HG02642 (cell line): Measurements from ENCODE around the gene SLC9C1.
A peak's percentile ranks its signal among the peaks of the same experiment; 100 is the strongest.

ENCODE experiments used
- ATAC-seq: cut with Tn5 transposase; IDR thresholded peaks from one replicate; pipeline ENCODE4 v1.9.1; 2021; ENCODE audit warnings: mild to moderate bottlenecking; ENCODE audit not compliant: unreplicated experiment, poor library complexity

Gene SLC9C1

DNA sequence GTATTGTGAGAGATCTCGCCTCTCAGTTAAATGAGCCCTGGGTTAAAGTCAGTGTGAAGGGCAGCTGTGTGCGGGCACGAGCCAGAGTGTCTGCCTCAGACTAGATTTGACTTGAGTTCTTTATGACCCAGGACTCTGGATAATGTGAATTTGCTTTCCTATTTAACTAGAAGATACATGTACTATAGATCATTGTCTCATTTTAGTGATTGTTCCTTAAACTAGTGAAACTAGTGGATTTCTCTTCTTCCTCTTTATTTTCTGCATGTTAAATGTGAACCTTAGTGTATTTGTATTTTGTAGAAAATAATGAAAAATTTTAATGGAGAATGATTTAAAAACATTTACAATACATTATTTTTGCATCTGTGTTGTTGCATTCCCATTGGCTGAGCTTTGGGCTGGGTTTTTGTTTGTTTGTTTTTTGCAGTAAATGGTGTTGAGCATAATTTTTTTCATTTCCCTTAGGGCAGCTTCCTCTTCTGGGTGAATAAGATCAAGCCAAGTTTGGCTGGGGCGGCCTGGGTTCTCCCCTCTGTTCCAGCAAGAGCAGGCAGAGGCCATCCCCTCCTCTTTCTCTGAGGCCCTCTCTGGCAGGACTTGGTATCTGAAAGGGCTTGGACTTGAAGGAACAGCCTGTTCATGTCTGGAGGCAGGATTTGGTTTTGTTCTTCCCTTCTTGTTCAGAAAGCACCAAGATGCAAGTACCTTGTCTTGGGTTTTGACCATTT is 176.0 kb downstream of the SLC9C1 start:
- no peak for ATAC-seq

DNA sequence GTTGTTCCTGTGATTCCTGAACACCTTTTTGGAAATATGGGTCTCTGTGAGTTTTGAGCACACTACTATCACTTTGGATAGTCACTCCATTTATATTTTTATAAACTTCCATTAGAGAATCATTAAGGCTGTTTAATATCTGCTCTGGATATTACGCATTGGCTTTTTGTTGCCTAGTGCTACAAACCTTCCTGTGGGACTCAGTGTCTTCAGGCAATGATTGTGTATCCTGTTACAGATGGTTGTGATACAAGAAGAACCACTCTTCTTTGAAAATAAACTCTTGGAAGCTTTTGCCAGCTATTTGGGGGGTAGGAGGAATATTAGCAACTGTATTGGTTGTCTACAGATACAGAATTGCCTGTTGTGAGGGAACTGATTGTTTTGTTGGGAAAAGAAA is 176.6 kb downstream of the SLC9C1 start:
- no peak for ATAC-seq

DNA sequence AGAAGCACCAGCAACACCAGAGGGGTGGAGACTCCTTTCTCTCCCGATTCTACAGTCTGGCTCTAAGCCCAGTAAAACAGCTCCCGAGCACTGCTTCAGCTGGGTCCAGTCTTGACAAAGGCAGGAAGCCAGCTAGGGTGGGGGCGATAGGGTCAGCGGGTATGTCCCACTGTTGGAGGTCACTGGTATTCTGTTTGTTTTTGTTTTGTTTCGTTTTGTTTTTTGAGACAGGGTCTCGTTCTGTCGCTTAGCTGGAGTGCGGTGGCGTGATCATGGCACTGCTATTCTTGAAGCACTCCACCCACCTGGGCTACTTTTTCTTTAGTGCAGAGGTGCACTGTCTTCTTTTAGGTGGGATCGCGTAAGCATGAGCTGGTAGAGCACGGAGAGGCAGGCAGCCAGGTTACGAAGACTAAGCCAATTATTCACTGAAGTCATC is 177.2 kb downstream of the SLC9C1 start:
- ATAC-seq: no peak

DNA sequence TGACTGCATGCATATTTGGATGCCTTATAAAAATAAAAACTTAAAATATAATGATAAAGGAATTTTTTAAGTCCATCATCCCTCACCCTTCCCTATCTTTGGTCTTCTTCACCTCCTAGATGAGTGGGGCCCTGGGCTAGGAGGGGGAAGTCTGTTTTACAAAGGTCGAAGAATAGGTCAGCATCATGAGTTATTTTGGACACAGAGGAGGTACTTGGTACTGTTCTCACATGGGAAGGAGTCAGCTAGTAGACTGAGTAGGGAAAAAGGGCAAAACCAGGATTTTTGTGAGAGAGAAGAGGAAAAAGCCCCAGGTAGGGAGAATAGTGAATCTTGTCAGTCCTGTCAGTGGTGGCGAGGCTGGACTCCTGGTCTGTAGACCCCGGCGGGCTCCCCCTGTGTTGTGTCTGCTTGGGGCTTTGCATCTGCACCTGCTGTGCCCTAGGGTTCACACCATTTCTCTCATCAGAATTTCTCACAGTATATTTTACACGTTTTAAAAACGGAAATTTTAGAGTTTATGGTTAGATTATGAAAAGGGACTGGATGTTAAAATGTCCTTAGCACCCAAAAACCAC is 178.1 kb downstream of the SLC9C1 start:
- ATAC-seq: no peak

DNA sequence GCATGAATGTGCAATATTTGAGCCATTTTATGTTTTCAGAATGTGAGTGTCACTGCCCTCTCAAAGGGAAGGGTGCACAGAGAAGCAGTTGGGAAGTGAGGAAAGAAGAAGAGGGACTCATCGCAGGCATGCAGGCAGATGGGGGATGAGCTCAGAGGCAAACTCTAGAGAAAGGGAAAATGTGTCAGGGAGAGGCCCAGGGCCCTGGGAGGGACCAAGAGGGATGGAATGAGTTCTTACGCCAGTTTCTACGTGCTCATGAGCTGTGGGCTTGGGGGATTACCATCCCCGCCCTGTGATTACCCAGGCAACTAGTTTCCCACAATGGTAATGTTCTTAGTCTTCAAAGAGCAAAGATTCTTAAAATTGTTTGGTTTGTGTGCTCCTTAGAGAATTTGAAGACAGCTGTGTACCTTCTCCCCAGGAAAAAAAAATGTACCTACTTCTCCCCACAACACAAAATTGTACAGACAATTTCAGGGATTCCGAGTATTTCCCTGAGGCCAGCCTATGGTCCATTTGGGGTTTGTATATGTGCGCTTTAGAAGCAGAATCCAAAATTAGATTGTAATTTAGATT is 178.8 kb downstream of the SLC9C1 start:
- ATAC-seq: peak; percentile 39

DNA sequence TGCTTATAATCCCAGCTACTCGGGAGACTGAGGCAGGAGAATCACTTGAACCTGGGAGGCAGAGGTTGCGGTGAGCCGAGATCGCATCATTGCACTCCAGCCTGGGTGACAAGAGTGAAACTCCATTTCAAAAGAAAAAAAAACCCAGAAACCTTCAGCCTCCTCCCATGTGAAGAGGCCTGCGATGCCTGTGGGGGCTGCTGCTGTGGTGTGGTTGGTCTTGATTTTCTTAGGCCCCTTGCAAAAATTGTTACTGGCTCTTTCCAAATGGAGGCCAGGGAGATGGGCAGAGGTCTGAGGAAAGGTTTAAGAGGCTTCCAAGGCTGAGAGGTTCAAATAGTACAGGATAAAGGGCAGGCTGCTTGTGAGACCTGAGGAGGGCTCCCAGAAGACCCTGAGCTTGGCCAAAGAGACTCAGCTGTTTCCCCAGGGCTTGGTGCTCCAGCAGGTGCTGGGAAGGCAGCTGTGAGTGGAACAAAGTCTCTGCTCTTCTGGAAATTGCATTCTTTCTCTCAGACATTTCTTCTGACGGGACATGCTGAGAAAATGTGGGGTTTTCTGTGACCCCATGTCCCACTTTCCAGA is 179.3 kb downstream of the SLC9C1 start:
- ATAC-seq: peak; percentile 28

DNA sequence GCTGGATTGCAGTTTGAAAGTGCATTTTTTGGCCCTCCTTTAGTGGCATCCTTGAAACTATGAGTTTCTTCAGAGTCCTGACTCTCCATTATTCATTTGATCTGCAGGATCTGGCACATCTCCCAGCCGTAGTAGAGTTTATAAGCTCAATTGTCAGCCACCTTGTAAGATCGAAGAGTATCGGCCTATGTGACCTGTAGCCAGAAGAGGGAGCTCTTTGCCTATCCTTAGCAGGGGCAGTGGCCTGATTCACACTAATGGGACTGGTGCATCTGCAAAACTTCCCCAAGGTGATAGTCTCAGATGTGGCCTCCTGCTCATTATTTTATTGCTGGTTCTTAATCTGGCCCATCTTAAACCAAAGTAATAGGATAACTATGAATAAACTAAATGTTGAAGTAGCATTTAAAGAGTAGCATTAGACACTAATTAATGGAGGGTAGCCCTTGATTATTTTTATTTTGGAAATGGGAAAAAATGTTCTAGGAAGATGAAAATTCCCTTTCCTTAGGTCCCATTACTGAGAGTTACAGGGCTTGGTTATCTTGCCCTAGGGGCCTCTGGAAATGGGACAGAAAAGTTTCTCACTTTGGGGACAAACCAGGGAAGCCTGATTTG is 182.1 kb downstream of the SLC9C1 start:
- ATAC-seq: peak; percentile 53

DNA sequence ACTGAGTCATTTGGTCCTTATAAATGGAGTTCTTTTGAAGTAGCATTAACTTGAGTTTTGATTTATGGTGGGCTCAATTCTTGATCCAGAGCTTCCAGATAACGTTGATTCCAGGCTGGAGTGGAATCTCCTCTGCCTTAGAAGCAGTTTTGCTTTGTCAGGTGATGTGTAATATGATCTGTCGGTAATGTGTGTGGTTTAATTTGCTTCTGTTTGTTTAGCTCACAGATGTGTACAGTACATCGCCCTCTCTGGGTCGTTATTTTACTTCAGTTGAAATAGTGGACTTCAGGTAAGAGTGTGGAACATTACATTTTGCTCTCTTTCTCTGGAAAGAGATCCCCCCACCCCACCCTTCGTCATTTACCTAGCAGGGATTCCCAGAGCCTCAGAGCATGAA is 184.7 kb downstream of the SLC9C1 start:
- no peak for ATAC-seq

DNA sequence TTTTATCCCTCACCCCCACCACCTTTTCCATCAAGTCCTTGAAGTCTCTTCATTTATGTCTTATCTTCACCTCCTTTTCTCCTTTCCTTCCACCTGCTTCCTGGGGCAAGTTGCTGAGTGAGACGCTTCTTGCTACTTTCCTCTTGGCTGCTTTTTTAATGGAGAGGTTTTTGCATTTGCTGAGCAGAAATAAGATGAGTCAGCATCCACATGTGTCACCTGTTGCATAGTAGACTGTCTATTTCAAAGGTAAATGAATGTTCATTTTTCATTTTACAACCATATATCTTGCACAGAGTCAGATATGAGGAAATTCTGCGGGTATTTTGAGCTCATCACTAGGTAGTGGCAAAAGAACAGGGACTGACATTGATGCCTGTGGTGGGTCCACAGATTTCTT is 189.2 kb downstream of the SLC9C1 start:
- no peak for ATAC-seq

DNA sequence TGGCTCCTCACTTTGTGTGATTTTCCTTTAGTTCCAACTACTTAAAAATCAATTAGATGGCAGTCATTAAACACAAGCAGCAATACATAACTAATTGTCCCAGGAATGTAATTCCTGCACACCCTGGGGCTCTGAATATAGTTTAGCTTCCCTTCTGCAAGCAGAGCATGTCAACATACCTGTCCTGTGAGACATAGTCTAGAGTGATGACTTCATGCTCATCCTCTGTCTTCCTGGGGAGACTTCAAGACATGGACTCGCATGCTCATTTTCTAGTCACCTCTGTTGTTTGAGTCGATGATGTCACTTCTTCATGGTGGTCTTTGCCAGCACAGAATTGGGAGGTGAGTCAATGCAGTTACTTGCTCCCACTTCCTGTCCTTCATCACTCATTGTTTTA is 192.1 kb downstream of the SLC9C1 start:
- ATAC-seq: no peak

DNA sequence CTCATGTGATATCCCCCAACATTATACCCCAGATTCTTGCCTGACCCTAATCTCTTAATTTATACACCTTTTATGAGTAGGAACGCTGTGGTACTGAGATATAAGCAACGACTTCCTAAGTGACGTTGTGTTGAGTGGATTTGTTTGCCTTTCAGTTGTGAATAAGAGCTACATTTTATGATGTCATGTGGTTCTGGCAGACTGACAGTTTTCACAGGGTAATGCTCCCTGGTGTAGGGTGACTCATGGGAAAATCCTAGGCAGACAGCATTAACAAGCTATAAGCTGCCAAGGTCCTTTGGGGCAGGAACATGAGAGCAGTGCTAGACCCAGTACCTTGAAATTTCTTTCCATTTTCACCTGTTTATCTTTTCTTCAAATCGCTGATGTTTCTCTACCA is 196.6 kb downstream of the SLC9C1 start:
- no peak for ATAC-seq

DNA sequence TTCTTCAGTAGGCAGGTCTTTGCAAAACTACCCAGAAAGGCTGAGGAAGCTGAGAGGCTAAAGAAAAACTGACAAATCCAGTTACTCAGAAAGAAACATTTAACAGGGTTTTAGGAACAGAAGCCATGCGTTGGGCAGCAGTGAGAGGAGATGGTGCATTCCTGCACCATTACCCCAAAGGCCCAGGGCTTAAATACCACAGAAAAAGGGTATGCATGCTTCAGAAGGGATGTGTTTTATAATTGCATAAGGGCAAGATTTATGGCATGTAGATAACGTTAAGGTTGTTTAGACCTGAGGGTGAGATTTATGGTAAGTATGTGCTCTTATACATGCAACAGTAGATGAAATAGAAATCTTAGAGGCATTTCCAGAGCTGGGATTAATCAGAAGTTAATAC is 197.8 kb downstream of the SLC9C1 start:
- ATAC-seq: no peak

DNA sequence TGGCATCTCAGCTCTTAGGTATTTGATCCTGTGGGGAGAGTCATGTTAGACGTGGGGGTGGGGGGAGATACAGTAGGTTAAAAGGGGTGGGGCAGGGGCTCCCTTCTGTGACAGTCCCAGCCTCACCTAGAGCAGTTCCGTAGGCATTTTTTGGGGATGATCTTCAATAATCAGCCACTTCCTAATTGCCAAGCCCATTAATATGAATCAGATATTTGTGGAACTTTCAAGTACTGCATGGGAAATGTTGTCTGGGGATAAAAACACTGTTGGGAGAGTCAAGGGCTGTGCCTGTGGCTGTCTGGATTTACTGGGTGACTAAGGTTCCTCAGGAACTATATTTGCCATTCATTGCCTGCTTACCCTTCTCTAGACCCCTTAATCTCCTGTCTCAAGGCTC is 198.3 kb downstream of the SLC9C1 start:
- no peak for ATAC-seq

DNA sequence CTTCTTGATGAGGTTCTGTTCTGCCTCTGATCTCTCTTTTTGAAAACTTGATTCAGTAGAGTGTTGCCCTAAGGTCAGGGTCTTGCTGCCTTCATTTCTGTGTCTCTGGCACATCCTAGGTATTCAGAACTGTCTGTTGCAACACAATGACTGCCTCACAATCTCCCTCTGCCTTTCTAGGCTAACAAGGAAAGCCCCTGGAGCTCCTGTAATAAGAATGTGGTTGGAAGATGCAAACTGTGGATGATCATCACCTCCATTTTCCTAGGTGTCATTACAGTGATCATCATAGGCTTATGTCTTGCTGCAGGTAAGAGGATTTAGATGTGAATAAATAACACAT is 200.9 kb downstream of the SLC9C1 start:
- ATAC-seq: no peak

DNA sequence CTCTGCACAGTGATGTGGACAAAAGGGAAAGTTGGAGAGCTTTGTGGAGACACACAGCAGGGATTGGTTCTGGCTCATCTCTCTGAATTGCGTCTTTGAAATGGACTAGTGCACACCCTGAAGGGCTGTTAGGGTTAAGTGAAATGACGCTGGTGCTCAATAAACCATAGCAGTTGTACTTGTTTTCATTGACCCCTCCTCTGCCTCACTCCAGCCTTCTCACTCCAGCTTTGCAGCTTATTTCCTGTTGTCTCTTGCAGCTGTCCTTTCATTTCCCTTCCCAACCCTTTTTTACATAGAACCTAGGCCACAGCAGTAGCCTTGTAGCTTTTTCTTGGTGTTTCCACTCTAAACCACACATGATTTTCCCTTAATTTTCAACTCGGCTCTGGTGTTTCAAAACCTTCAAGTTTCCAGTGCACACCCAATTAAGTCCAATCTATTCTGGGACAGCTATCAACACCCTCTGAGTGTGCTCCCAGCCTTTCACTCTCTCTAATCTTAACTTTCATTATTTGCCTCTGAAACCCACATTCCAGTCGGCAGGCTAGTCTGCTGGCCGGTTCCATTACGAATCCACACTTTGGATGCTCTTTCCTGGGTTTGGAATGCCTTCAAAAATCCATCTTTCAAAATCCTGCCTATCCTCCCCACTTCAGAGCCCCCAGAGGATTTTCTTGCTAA is 201.4 kb downstream of the SLC9C1 start:
- ATAC-seq: peak; percentile 54

DNA sequence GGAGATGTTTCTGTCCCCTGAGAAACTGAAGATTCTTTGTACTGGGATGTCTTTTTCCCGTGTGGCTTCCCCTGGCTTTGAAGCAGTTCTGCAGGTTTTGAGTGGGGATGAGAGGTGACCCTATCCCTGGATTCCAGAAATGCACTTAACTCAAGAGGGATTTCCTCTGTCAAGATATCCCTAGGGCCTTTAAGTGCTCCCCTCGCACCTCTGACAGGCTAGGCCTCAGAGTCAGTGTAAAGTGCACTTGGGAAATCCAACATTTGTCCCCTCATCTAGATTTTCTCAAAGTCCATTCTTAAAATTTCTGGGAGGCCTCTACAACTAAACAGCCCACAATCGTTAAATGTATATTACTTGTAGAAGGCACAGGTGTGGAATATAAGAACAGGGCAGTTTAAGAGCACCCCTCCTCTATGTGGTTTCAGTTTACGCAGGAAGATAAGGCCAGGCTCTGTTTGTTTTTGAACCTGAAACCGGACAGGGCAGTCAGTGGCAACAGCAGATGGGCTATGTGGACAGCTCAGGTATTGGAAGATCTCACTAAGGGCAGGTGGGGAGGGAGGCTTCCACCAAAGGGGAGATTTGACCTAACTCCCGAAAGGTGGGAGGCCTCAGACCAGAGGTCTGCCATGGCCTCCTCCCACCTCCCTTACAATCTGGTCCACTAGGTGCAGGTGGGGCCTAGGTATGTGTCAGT is 203.0 kb downstream of the SLC9C1 start:
- no peak for ATAC-seq
